Measurements from ENCODE around the gene ANGEL2.

The ANGEL2 gene, protein sequence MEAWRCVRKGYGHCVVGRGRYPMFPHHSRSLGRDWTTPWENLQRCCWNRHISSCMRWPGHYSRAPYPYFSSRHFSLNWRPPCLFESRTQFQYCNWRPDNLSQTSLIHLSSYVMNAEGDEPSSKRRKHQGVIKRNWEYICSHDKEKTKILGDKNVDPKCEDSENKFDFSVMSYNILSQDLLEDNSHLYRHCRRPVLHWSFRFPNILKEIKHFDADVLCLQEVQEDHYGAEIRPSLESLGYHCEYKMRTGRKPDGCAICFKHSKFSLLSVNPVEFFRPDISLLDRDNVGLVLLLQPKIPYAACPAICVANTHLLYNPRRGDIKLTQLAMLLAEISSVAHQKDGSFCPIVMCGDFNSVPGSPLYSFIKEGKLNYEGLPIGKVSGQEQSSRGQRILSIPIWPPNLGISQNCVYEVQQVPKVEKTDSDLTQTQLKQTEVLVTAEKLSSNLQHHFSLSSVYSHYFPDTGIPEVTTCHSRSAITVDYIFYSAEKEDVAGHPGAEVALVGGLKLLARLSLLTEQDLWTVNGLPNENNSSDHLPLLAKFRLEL

DNA sequence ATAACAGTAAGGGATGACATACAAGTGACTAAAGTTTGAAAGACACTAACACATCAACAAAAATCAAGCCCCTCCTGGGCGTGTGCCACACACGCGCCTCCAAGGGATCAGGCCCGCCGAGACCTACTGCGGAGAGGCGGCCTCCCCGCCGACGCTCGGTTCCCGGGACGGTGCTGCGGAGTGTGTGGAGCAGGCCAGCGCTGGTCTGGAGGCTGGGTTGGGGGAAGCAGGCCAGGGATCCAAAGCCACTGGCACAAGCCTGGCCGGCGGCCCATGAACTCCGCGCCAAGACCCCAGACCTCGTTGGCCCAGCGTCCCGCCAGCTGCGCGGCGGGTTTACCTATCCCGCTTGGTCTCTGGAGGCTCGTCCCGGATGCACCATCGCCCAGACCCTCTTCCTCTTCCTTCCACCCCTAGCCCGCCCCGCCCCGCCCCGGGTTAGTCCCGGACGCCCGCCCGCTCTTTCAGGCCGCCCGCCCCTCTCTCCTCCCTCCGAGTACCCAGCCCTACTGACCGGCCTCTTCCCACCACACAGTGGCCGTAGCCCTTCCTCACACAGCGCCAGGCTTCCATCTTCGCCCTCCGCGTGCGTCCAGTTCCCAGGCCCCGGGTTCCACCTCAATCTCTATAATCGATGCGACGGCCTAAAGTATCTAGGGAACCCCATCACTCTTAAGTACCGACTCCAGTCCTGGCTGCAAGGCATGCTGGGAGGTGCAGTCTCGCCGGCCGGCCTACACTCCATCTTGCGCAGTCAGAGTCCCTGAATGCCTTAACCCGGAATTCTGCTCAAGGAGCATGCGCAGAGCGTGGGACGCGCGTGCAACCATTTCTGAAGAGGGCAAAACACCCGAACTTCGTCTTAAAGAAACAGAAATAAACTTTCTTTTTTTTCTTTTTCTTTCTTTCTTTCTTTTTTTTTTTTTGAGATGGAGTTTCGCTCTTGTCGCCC, at the start of gene ANGEL2:
TSS of gene ANGEL2 (minus strand) at position 769 of the 952 bp plus-strand sequence. CDS start at position 573, 196 bp downstream.
- H3K4me3 ChIP-seq (ENCODE audit: low read depth in 1 of 2, low read length in 1 of 2): peak within 1 kb of the TSS; percentile 76 to 79
- TF ChIP-seq, protein P1, sequence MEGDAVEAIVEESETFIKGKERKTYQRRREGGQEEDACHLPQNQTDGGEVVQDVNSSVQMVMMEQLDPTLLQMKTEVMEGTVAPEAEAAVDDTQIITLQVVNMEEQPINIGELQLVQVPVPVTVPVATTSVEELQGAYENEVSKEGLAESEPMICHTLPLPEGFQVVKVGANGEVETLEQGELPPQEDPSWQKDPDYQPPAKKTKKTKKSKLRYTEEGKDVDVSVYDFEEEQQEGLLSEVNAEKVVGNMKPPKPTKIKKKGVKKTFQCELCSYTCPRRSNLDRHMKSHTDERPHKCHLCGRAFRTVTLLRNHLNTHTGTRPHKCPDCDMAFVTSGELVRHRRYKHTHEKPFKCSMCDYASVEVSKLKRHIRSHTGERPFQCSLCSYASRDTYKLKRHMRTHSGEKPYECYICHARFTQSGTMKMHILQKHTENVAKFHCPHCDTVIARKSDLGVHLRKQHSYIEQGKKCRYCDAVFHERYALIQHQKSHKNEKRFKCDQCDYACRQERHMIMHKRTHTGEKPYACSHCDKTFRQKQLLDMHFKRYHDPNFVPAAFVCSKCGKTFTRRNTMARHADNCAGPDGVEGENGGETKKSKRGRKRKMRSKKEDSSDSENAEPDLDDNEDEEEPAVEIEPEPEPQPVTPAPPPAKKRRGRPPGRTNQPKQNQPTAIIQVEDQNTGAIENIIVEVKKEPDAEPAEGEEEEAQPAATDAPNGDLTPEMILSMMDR (IDR thresholded peaks at IDR 0.05): no peak
- peak within 1 kb of the TSS; percentile 85 for H3K27ac ChIP-seq
- H3K4me1 ChIP-seq (ENCODE audit: control insufficient read depth in 1 of 2, insufficient read depth in 1 of 2, low read depth in 1 of 2, low read length in 1 of 2): peaks cover 14 to 15% of the 10 kb centered on the region in 2 experiments
- H3K27me3 ChIP-seq: no peaks in the 10 kb centered on the region
- peaks cover 10% of the 10 kb centered on the region for H3K36me3 ChIP-seq
- no peaks in the 10 kb centered on the region for H3K9me3 ChIP-seq

DNA sequence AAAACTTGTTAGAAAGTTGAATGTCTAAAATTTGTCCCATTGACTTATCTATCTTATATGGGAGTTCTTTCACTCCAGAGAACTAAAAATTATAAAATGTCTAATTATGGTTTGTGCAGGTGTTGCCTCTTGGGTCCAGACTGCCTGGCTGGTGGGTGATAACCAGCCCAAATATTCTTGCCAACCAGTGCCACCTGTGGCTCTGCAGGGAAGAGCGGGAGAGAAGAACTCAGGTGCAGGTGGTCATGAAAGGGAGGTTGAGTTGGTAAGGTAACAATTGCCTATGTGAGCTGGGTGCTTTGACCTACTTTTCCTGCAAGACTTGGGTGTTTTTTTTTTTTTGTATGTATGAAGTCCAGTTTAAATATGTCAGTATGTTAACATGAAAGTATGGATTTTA, 45.6 kb upstream of the ANGEL2 start:
- Histone ChIP-seq H3K4me1 (ENCODE audit: control insufficient read depth in 1 of 2, insufficient read depth in 1 of 2, low read depth in 1 of 2, low read length in 1 of 2) (no peaks in the 10 kb centered on the region), H3K4me3 (ENCODE audit: low read depth in 1 of 2, low read length in 1 of 2) (no peak overlapping the region), H3K27ac (no peak overlapping the region), H3K36me3 (no peaks in the 10 kb centered on the region), H3K27me3 (no peaks in the 10 kb centered on the region), H3K9me3 (no peaks in the 10 kb centered on the region)
- TF ChIP-seq, protein P1 (IDR thresholded peaks at IDR 0.05): no peak

DNA sequence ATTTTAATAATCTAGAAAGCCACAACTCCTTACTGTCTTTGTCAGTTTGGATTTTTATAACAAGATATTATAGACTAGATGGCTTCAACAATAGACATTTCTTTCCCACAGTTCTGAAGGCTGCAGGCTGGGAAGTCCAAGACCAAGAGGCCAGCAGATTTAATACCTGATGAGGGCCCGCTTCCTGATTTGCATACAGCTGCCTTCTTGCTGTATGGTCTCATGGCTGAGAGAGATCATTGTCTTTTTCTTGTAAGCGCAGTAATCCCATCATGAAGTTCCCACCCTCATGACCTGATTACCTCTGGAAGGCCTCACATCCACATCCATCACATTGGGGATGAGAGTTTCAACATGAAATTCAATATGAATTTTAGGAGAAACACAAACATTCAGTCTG, 45.2 kb upstream of the ANGEL2 start:
- Histone ChIP-seq H3K9me3 (no peaks in the 10 kb centered on the region), H3K27me3 (no peaks in the 10 kb centered on the region), H3K4me3 (ENCODE audit: low read depth in 1 of 2, low read length in 1 of 2) (no peak overlapping the region), H3K4me1 (ENCODE audit: control insufficient read depth in 1 of 2, insufficient read depth in 1 of 2, low read depth in 1 of 2, low read length in 1 of 2) (no peaks in the 10 kb centered on the region), H3K27ac (no peak overlapping the region), H3K36me3 (no peaks in the 10 kb centered on the region)
- TF ChIP-seq, protein P1 (IDR thresholded peaks at IDR 0.05): no peak

DNA sequence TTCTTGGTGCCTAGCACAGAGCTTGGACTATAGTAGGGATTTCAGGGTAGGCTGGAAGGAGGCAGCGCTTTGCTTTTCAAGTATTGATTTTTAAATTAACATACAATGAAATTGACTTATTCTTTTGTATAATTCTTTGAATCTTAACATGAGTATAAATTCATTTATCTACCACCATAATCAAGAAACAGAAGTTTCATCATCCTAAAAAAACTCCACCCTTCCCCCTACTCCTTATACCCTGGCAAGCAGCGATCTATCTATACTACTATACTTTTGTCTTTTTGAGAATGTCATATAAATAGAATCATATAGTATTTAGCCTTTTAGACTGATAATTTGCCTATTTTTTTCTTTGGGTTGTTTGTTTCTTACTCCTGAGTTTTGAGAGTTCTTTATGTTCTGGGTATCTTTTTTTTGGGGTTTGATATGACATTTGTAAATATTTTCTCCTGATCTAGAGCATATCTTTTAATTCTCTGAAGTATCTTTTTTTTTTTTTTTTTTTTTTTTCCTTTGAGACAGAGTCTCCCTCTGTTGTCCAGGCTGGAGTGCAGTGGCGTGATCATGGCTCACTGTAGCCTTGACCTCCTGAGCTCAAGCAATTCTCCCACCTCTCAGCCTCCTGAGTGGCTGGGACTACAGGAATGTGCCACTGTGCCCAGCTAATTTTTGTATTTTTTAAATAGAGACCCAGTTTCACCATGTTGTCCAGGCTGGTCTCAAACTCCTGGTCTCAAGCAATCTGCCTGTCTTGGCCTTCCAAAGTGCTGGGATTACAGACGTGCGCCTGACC, 41.8 kb upstream of the ANGEL2 start:
- H3K27ac ChIP-seq: no peak overlapping the region
- H3K9me3 ChIP-seq: no peaks in the 10 kb centered on the region
- TF ChIP-seq, protein P1 (IDR thresholded peaks at IDR 0.05): no peak
- no peaks in the 10 kb centered on the region for H3K36me3 ChIP-seq
- no peak overlapping the region for H3K4me3 ChIP-seq (ENCODE audit: low read depth in 1 of 2, low read length in 1 of 2)
- H3K4me1 ChIP-seq (ENCODE audit: control insufficient read depth in 1 of 2, insufficient read depth in 1 of 2, low read depth in 1 of 2, low read length in 1 of 2): no peaks in the 10 kb centered on the region
- no peaks in the 10 kb centered on the region for H3K27me3 ChIP-seq

DNA sequence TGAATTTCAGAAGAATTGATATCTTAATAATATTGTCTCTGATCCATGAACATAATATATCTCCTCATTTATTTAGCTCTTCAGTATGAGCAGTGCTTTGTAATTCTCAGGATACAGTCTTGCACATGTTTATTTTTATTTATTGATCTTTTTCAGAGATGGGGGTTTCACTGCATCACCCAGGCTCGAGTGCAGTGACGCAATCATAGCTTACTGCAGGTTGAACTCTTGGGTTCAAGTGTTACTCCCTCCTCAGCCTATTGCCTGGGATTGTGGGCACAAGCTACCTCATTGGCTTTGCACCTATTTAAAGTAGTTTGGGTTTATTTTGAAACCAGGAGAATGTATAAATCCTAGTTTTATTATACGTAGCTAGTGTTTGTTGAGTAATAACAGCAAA, 40.1 kb upstream of the ANGEL2 start:
- no peak overlapping the region for H3K27ac ChIP-seq
- TF ChIP-seq, protein P1 (IDR thresholded peaks at IDR 0.05): no peak
- H3K27me3 ChIP-seq: no peaks in the 10 kb centered on the region
- H3K36me3 ChIP-seq: no peaks in the 10 kb centered on the region
- peaks cover 10 to 11% of the 10 kb centered on the region in 2 experiments for H3K4me1 ChIP-seq (ENCODE audit: control insufficient read depth in 1 of 2, insufficient read depth in 1 of 2, low read depth in 1 of 2, low read length in 1 of 2)
- no peaks in the 10 kb centered on the region for H3K9me3 ChIP-seq
- H3K4me3 ChIP-seq (ENCODE audit: low read depth in 1 of 2, low read length in 1 of 2): no peak overlapping the region

All from neutrophil (primary cell).